ENCODE data around the gene ARID5B.

Gene ARID5B

GRCh38 chr10:62121187-62121530, 219.7 kb downstream of the ARID5B start:
- no peak for DNase-seq

GRCh38 chr10:62127975-62128374, 226.5 kb downstream of the ARID5B start:
- DNase-seq: no peak

GRCh38 chr10:62130948-62131347, 229.4 kb downstream of the ARID5B start:
- DNase-seq: no peak

GRCh38 chr10:62131724-62132123, 230.2 kb downstream of the ARID5B start:
- DNase-seq: no peak

GRCh38 chr10:62133618-62134017, 232.1 kb downstream of the ARID5B start:
- no peak for DNase-seq

GRCh38 chr10:62136931-62137330, 235.4 kb downstream of the ARID5B start:
- no peak for DNase-seq

All from hypothalamus (tissue), 51 donors.